ENCODE data around the gene CACNG5. TPM values are rescaled to one million over a fixed set of nuclear protein-coding genes. Genes with fewer than 3 reads are reported as not detected.

The CACNG5 gene
- total and polyA plus RNA-seq, 2 experiments from 2014 or later, result 1.8 to 3.3 TPM

DNA sequence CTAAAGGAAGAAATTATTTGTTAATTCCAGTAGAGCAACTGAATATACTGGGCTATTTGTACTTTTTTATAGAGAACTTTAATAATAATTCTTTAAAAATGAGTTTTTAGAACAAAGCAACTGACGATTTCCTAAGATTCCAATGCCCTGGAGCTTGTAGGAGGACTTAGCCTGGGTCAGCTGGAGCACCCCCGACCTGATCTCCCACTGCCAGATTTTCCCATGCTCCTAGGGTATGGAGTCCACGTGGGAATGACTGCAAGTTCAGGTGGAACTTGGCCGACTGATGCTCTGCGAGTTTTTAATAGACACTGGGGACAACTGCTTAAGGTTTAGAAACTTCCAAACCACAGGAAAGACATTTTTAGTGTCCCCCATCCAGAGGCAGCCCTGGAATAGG, 25.5 kb upstream of the CACNG5 start:
- Histone ChIP-seq H3K36me3 (ENCODE audit: insufficient read depth) (no peaks in the 10 kb centered on the region), H3K27me3 (ENCODE audit: insufficient read depth) (no peaks in the 10 kb centered on the region), H3K4me1 (ENCODE audit: insufficient read depth) (peaks cover 3% of the 10 kb centered on the region; the same call in 1 of the 2 replicates), H4K20me1 (replicated peaks; ENCODE audit: insufficient read depth) (no peaks in the 10 kb centered on the region), H3K4me2 (no peak overlapping the region), H3K9me2 (ENCODE audit: insufficient read depth) (no peaks in the 10 kb centered on the region), H3F3A (replicated peaks; ENCODE audit: low read depth) (no peaks in the 10 kb centered on the region), H3K4me3 (no peak overlapping the region), H3K79me2 (replicated peaks; ENCODE audit: insufficient read depth) (no peaks in the 10 kb centered on the region), H2AFZ (no peak overlapping the region), H3K27ac (ENCODE audit: low read depth) (no peak overlapping the region)
- ATAC-seq, result no peak
- Mint-ChIP-seq H3K27me3 (ENCODE audit: insufficient read depth, low read depth, poor library complexity) (peaks cover 4% of the 10 kb centered on the region), H3K36me3 (ENCODE audit: low read depth) (no peaks in the 10 kb centered on the region), H3K4me1 (peaks cover 12% of the 10 kb centered on the region), H3K9me3 (no peaks in the 10 kb centered on the region; the same call in 2 of the 3 replicates), H3K4me3 (no peak overlapping the region), H3K27ac (no peak overlapping the region)
- no peak for TF ChIP-seq JUNB (IDR thresholded peaks at IDR 0.05; ENCODE audit: unreplicated experiment)
- no peak for DNase-seq (ENCODE audit: low spot score)

DNA sequence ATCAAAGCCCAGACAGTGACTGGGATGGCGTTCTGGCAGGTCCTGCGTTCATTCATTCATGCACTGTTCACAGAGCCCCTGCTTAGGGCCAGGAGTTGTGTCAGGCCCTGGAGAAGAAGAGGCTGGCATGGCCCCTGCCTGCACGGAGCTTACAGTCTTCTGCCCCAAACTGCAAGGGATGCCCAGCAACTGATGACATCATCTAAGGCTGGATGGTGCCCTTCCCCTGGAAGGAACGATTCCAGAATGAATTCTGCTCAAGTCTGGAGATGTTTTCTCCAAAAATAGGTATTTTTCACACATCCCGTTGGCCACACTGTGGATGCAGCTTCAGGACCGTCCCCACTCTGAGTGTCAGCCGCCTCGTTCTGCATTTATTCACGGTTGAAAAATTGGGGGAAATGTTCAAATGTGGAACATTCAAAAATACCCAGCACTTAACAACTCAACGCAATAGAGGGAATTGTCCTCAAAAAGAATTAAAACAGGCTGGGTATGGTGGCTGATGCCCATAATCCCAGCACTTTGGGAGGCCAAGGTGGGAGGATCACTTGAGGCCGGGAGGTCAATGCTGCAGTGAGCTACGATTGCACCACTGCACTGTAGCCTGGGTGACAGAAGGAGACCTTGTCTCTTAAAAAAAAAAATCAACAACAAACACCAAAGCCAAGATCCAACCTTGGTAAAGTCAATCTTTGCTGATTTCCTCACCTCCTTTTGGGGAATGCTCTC, 23.8 kb upstream of the CACNG5 start:
- Histone ChIP-seq H3F3A (replicated peaks; ENCODE audit: low read depth) (no peaks in the 10 kb centered on the region), H3K4me1 (ENCODE audit: insufficient read depth) (no peaks in the 10 kb centered on the region), H3K27ac (ENCODE audit: low read depth) (no peak overlapping the region), H3K4me2 (no peak overlapping the region), H2AFZ (no peak overlapping the region), H3K27me3 (ENCODE audit: insufficient read depth) (no peaks in the 10 kb centered on the region), H4K20me1 (replicated peaks; ENCODE audit: insufficient read depth) (no peaks in the 10 kb centered on the region), H3K79me2 (replicated peaks; ENCODE audit: insufficient read depth) (no peaks in the 10 kb centered on the region), H3K9me2 (ENCODE audit: insufficient read depth) (no peaks in the 10 kb centered on the region), H3K36me3 (ENCODE audit: insufficient read depth) (no peaks in the 10 kb centered on the region), H3K4me3 (no peak overlapping the region)
- no peaks in the 10 kb centered on the region; the same call in 2 of the 3 replicates for H3K9me3 Mint-ChIP-seq
- ATAC-seq (no peak), DNase-seq (ENCODE audit: low spot score) (no peak)
- no peaks in the 10 kb centered on the region for H3K36me3 Mint-ChIP-seq (ENCODE audit: low read depth)
- no peak for TF ChIP-seq ZNF331 (CRISPR knock-in tag; IDR thresholded peaks at IDR 0.05; ENCODE audit: low read depth)
- H3K27ac Mint-ChIP-seq, result no peak overlapping the region
- peaks cover 9% of the 10 kb centered on the region for H3K27me3 Mint-ChIP-seq (ENCODE audit: insufficient read depth, low read depth, poor library complexity)
- H3K4me1 Mint-ChIP-seq, result peaks cover 6% of the 10 kb centered on the region
- H3K4me3 Mint-ChIP-seq, result no peak overlapping the region

DNA sequence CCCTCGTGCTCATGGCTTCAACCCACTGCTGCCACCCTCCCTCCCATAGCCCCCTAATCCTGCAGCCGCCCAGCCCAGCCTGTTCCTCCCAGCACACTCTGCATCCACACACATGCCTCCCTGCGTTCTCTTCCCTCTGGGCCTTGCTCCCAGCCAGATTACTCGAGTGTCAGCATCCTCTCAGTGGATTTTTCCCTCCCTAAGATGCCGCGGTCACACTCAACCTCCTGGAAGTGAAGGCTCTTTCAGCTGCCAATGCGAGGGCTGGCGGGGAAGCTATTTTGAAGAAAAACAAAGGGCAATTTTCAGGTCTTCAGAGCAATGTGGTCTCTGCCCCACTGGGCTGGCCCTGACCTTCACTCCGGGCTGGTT, 23.2 kb upstream of the CACNG5 start:
- Histone ChIP-seq H3K27me3 (ENCODE audit: insufficient read depth) (no peaks in the 10 kb centered on the region), H3K36me3 (ENCODE audit: insufficient read depth) (no peaks in the 10 kb centered on the region), H3K27ac (ENCODE audit: low read depth) (no peak overlapping the region), H3K4me2 (no peak overlapping the region), H3K4me3 (no peak overlapping the region), H3K9me2 (ENCODE audit: insufficient read depth) (no peaks in the 10 kb centered on the region), H3F3A (replicated peaks; ENCODE audit: low read depth) (no peaks in the 10 kb centered on the region), H4K20me1 (replicated peaks; ENCODE audit: insufficient read depth) (no peaks in the 10 kb centered on the region), H3K79me2 (replicated peaks; ENCODE audit: insufficient read depth) (no peaks in the 10 kb centered on the region), H2AFZ (no peak overlapping the region), H3K4me1 (ENCODE audit: insufficient read depth) (no peaks in the 10 kb centered on the region)
- Mint-ChIP-seq H3K4me1 (peaks cover 6% of the 10 kb centered on the region), H3K4me3 (no peak overlapping the region), H3K9me3 (peaks cover under 1% of the 10 kb centered on the region; the same call in 1 of the 3 replicates), H3K36me3 (ENCODE audit: low read depth) (no peaks in the 10 kb centered on the region), H3K27me3 (ENCODE audit: insufficient read depth, low read depth, poor library complexity) (peaks cover 9% of the 10 kb centered on the region), H3K27ac (no peak overlapping the region)
- DNase-seq (ENCODE audit: low spot score) (no peak), ATAC-seq (no peak)
- no peak for TF ChIP-seq ZNF114 (CRISPR knock-in tag; IDR thresholded peaks at IDR 0.05)
- TF ChIP-seq, protein P1, sequence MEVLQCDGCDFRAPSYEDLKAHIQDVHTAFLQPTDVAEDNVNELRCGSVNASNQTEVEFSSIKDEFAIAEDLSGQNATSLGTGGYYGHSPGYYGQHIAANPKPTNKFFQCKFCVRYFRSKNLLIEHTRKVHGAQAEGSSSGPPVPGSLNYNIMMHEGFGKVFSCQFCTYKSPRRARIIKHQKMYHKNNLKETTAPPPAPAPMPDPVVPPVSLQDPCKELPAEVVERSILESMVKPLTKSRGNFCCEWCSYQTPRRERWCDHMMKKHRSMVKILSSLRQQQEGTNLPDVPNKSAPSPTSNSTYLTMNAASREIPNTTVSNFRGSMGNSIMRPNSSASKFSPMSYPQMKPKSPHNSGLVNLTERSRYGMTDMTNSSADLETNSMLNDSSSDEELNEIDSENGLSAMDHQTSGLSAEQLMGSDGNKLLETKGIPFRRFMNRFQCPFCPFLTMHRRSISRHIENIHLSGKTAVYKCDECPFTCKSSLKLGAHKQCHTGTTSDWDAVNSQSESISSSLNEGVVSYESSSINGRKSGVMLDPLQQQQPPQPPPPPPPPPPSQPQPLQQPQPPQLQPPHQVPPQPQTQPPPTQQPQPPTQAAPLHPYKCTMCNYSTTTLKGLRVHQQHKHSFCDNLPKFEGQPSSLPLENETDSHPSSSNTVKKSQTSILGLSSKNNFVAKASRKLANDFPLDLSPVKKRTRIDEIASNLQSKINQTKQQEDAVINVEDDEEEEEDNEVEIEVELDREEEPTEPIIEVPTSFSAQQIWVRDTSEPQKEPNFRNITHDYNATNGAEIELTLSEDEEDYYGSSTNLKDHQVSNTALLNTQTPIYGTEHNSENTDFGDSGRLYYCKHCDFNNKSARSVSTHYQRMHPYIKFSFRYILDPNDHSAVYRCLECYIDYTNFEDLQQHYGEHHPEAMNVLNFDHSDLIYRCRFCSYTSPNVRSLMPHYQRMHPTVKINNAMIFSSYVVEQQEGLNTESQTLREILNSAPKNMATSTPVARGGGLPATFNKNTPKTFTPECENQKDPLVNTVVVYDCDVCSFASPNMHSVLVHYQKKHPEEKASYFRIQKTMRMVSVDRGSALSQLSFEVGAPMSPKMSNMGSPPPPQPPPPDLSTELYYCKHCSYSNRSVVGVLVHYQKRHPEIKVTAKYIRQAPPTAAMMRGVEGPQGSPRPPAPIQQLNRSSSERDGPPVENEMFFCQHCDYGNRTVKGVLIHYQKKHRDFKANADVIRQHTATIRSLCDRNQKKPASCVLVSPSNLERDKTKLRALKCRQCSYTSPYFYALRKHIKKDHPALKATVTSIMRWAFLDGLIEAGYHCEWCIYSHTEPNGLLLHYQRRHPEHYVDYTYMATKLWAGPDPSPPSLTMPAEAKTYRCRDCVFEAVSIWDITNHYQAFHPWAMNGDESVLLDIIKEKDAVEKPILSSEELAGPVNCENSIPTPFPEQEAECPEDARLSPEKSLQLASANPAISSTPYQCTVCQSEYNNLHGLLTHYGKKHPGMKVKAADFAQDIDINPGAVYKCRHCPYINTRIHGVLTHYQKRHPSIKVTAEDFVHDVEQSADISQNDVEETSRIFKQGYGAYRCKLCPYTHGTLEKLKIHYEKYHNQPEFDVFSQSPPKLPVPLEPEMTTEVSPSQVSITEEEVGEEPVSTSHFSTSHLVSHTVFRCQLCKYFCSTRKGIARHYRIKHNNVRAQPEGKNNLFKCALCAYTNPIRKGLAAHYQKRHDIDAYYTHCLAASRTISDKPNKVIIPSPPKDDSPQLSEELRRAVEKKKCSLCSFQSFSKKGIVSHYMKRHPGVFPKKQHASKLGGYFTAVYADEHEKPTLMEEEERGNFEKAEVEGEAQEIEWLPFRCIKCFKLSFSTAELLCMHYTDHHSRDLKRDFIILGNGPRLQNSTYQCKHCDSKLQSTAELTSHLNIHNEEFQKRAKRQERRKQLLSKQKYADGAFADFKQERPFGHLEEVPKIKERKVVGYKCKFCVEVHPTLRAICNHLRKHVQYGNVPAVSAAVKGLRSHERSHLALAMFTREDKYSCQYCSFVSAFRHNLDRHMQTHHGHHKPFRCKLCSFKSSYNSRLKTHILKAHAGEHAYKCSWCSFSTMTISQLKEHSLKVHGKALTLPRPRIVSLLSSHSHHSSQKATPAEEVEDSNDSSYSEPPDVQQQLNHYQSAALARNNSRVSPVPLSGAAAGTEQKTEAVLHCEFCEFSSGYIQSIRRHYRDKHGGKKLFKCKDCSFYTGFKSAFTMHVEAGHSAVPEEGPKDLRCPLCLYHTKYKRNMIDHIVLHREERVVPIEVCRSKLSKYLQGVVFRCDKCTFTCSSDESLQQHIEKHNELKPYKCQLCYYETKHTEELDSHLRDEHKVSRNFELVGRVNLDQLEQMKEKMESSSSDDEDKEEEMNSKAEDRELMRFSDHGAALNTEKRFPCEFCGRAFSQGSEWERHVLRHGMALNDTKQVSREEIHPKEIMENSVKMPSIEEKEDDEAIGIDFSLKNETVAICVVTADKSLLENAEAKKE (CRISPR knock-in tag; IDR thresholded peaks at IDR 0.05), result no peak

Measured in GM23338 (cell line).